ENCODE results near the gene RANBP17. TPM values are rescaled to one million over a fixed set of nuclear protein-coding genes. Genes with fewer than 3 reads are reported as not detected.

Gene RANBP17
- total and polyA plus RNA-seq, 12 donors: 0.55 to 12.9 (median 5.9) TPM

DNA sequence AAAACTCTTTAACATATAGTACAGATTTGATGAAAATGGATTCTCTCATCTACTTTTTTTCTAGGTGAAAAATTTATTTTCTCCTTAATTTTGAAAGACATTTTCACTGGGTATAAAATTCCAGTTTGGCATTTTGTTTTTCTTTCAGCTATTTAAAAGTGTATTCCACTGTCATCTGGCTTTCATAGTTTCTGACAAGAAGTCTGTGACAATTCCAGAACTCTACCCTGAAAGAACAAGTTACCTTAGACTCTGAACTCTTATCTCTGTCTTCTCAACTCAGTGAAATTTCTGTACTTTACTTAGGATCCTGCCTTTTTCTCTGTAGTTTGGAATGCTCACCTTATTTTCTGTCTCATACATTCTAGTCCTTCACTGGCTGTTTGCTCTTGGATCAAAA is 161.7 kb downstream of the RANBP17 start:
- H3K4me1 ChIP-seq: no peaks in the 10 kb centered on the region
- H3K36me3 ChIP-seq: peaks cover 0 to 3% (median 0%) of the 10 kb centered on the region in 9 donors
- DNase-seq (no peak), ATAC-seq (no peak)
- TF ChIP-seq, protein P1, sequence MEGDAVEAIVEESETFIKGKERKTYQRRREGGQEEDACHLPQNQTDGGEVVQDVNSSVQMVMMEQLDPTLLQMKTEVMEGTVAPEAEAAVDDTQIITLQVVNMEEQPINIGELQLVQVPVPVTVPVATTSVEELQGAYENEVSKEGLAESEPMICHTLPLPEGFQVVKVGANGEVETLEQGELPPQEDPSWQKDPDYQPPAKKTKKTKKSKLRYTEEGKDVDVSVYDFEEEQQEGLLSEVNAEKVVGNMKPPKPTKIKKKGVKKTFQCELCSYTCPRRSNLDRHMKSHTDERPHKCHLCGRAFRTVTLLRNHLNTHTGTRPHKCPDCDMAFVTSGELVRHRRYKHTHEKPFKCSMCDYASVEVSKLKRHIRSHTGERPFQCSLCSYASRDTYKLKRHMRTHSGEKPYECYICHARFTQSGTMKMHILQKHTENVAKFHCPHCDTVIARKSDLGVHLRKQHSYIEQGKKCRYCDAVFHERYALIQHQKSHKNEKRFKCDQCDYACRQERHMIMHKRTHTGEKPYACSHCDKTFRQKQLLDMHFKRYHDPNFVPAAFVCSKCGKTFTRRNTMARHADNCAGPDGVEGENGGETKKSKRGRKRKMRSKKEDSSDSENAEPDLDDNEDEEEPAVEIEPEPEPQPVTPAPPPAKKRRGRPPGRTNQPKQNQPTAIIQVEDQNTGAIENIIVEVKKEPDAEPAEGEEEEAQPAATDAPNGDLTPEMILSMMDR (IDR thresholded peaks at IDR 0.05): no peak
- peaks cover 0 to 60% (median 10%) of the 10 kb centered on the region in 11 donors for H3K9me3 ChIP-seq
- H3K4me3 ChIP-seq: no peak overlapping the region
- intact Hi-C loops (cut with DNase I): no loop called here
- no peak overlapping the region for H3K27ac ChIP-seq
- no peaks in the 10 kb centered on the region for H3K27me3 ChIP-seq

DNA sequence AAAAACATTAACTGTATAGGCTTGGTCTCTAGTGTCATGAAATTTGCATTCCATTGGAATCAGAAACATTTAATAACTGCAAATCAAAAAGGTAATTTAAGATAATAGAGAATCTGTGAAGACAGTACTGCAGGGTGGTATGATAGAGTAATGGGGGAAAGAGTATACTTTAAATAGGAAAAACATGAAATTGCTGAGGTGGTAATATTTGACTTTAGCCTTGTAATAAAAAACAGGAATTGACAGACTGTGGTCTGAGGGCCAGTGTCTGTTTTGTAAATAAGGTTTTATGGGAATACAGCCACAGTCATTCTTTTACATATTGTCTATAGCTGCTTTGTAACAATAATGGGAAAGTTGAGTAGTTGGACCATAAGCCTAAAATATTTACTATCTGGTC is 162.3 kb downstream of the RANBP17 start:
- intact Hi-C loops (cut with DNase I): no loop called here
- peaks cover 0 to 54% (median 10%) of the 10 kb centered on the region in 11 donors for H3K9me3 ChIP-seq
- ATAC-seq (no peak), DNase-seq (no peak)
- H3K4me3 ChIP-seq: no peak overlapping the region
- H3K27ac ChIP-seq: no peak overlapping the region
- no peaks in the 10 kb centered on the region for H3K27me3 ChIP-seq
- no peaks in the 10 kb centered on the region for H3K4me1 ChIP-seq
- TF ChIP-seq, protein P1 (IDR thresholded peaks at IDR 0.05): no peak
- peaks cover 0 to 3% (median 0%) of the 10 kb centered on the region in 9 donors for H3K36me3 ChIP-seq

DNA sequence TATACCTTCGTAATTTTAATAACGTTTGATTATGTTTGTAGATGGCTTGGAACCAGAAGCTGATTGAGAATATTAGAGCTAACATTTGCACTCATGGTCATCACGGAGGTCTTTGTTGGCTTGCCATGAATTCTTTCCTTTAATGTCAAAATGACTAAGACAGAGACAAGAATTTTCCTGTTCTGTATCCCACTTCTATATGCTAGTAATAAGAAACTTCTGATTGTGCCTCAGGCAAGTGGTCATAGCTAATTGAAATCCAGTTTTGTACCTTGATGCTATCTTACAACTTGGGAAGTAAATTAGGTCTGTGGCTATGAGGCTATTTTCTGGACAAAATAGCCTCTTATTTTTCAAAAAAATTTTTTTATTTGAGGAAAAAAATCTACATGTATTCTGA is 167.6 kb downstream of the RANBP17 start:
- H3K4me1 ChIP-seq: no peaks in the 10 kb centered on the region
- H3K27ac ChIP-seq: no peak overlapping the region
- no peak for DNase-seq
- TF ChIP-seq, protein P1 (IDR thresholded peaks at IDR 0.05): no peak
- peaks cover 0 to 10% (median 0%) of the 10 kb centered on the region in 9 donors for H3K36me3 ChIP-seq
- H3K27me3 ChIP-seq: no peaks in the 10 kb centered on the region
- ATAC-seq: no peak
- no peak overlapping the region for H3K4me3 ChIP-seq
- intact Hi-C loops (cut with DNase I): no loop called here
- peaks cover 0 to 4% (median 0%) of the 10 kb centered on the region in 11 donors for H3K9me3 ChIP-seq
- 94 to 96% methylated on average over 3 of the region's 3 CpGs for WGBS, 2 donors

GRCh38 chr5:171031977-171032376 is 170.2 kb downstream of the RANBP17 start:
- no peaks in the 10 kb centered on the region for H3K9me3 ChIP-seq
- WGBS, 2 donors: 93 to 96% methylated on average over 2 of the region's 2 CpGs
- H3K4me3 ChIP-seq: no peak overlapping the region
- H3K36me3 ChIP-seq: peaks cover 0 to 10% (median 0%) of the 10 kb centered on the region in 9 donors
- ATAC-seq (no peak), DNase-seq (no peak)
- no peaks in the 10 kb centered on the region for H3K27me3 ChIP-seq
- TF ChIP-seq, protein P1 (IDR thresholded peaks at IDR 0.05): no peak
- no peaks in the 10 kb centered on the region for H3K4me1 ChIP-seq
- no peak overlapping the region for H3K27ac ChIP-seq
- intact Hi-C loops (cut with DNase I): no loop called here
